Stomach (tissue), 4 donors: Measurements from ENCODE around the gene OR10V1.

Experiments
- EP300 ChIP-seq: sonication (generic); formaldehyde crosslinking; IDR thresholded peaks from one replicate; pipeline ENCODE4 v1.6.1; 2017; ENCODE audit warnings: antibody characterized with exemption
- POLR2A ChIP-seq, 4 donors: fragments of 450-650 bp; IDR thresholded peaks; one replicate each; pipeline ENCODE4 v1.6.1; 2016; ENCODE audit warnings: antibody characterized with exemption in 4 of 4, control low read depth in 2 of 4, mild to moderate bottlenecking in 1 of 4, moderate library complexity in 1 of 4
- POLR2AphosphoS5 ChIP-seq, 3 donors: sonication (generic); formaldehyde crosslinking; IDR thresholded peaks; one replicate each; pipeline ENCODE4 v1.6.1; 2016; ENCODE audit warnings: antibody characterized with exemption in 3 of 3
- TF ChIP-seq, protein P1 (sequence below), 7 experiments: fragments of 450-650 bp in 4 of 7; fragments of 200-600 bp in 3 of 7; sonication (generic) in 3 of 7; IDR thresholded peaks; one replicate each; pipeline ENCODE4 v1.5.1; 2016 to 2019; ENCODE audit warnings: antibody characterized with exemption in 7 of 7, control low read depth in 2 of 7, mild to moderate bottlenecking in 1 of 7

DNA sequence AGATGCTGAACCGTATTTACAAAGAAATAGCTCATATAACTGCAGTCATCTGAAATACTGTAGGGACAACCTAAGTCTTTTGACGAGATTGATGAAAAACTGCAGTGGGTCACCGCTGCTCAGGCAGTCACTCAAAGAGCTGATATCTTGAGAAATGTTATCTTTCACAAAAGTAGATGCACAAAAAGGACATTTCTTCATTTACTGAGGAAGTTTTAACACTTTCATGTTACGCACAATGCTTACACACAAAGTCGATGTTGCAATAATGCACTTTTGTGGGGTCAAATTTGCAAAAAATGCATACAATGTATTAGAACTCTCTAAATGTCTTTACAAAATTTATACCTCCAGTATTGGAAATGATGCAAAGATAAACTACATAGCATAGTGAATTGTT, 16.2 kb upstream of the OR10V1 start:
- TF ChIP-seq, protein P1, sequence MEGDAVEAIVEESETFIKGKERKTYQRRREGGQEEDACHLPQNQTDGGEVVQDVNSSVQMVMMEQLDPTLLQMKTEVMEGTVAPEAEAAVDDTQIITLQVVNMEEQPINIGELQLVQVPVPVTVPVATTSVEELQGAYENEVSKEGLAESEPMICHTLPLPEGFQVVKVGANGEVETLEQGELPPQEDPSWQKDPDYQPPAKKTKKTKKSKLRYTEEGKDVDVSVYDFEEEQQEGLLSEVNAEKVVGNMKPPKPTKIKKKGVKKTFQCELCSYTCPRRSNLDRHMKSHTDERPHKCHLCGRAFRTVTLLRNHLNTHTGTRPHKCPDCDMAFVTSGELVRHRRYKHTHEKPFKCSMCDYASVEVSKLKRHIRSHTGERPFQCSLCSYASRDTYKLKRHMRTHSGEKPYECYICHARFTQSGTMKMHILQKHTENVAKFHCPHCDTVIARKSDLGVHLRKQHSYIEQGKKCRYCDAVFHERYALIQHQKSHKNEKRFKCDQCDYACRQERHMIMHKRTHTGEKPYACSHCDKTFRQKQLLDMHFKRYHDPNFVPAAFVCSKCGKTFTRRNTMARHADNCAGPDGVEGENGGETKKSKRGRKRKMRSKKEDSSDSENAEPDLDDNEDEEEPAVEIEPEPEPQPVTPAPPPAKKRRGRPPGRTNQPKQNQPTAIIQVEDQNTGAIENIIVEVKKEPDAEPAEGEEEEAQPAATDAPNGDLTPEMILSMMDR (IDR thresholded peaks at IDR 0.05), result no peak
- TF ChIP-seq POLR2AphosphoS5 (IDR thresholded peaks at IDR 0.05) (no peak), POLR2A (IDR thresholded peaks at IDR 0.05) (no peak), EP300 (no peak)
